Kidney tubule cell (primary cell): ENCODE results near the gene OTOS.
A peak's percentile ranks its signal among the peaks of the same experiment; 100 is the strongest.

ENCODE experiments used
- DNase-seq: peaks from one replicate; pipeline ENCODE4 v3.0.0-alpha.2; 2018; ENCODE audit warnings: low spot score

The OTOS gene

DNA sequence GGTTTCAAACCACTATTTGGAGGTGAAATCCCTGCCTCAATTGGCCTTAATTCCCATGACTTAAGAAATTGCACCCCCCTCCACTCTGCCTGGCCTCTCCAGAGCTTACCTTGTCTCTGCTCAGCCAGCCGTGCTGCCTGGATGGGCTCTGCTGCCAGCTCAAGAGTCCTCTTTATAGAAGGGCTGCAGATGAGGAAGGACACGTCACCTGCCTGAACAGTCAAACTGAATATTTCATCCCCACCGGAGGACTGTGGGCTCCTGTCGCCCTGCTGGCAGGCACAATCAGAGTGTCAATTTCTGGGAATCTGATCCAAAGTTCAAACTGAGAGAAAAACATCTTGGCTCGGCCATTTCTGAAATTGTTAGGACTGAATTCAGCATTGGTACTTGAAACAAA is at the start of gene OTOS:
TSS of gene OTOS (minus strand) at position 148 of the 400 bp plus-strand sequence. CDS start 332 bp downstream, outside the sequence.
- peak; percentile 62 for DNase-seq

DNA sequence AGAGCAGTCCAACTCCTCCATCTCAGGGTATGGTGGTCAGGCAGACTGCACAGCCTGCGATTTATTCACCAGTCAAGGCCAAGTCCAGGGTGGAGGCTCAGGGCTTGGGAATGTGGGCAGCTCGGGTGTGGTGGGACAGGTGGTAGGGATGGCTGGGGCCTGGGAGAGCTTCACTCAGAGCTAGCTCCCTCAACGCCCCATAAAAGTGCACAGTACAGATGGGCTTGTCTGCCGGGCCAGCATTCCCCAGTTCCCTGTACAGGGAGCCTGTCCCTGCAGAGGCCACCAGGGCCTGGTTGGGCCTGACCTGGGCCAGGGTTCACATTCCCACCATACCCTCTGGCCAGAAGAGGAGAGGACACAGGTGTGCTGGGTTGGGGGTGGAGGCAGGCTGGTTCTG is 49.2 kb upstream of the OTOS start:
- no peak for DNase-seq

DNA sequence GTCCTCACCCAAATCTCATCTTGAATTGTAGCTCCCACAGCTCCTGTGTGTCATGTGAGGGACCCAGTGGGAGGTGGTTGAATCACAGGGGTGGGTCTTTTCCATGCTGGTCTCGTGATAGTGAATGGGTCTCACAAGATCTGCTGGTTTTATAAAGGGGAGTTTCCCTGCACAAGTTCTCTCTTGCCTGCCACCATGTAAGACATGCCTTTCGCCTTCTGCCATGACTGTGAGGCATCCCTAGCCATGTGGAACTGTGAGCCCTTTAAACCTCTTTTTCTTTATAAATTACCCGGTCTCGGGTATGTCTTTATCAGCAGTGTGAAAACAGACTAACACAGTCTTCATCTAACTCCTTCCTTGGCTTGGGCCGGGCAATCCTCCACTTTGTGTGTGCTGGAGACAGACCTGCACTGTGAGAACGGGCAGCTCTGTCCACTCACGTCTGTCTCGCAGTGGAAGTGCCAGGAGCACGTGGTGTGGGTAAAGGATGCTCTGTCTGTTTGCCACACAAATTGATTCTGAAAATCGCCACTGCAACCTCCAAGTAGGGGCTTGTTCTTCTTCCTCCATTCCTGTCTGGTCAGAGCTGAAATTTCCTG is 47.6 kb upstream of the OTOS start:
- DNase-seq, result no peak

DNA sequence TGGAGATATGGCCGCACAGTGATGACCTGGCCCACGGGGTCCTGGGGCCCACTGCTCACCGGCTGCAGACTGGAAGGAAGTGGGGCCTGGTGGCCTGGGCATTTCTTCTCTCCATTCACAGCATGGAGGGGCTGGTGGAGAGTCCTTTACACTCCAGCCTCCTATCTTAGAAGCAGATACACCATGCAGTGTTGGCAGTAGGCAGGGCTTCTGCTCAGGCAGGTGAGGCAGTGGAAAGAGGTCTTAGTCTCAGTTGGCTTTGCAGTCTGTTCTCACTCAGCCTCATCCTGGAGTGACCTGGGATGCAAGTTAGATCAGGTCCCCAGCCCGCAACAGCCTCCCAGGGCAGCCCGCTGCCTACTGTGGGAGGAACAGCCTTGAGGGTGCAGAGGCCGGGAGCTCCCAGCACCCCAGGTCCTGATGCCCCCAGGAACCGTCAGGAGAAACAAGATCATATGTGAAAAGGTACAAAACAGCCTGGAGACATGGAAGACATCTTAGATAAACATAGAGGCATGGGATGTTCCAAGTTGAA is 45.8 kb upstream of the OTOS start:
- DNase-seq, result no peak

DNA sequence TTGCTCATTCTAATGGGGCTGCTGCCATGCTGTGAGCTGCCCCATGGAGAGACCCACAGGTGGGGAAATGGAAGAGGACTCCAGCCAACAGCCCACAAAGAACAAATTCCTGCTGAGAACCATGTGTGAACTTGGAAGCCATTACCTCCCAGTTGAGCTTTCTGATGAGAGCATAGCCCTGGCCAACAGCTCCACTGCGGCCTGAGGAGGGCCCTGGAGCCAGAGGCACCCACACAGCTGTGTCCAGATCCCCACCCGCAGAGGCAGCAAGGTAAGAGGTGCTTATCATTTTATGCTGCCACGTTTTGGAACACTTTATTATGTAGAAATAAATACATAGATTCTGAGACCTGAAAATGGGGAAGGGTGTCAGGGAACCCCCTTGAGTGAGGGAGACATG is 44.2 kb upstream of the OTOS start:
- no peak for DNase-seq

DNA sequence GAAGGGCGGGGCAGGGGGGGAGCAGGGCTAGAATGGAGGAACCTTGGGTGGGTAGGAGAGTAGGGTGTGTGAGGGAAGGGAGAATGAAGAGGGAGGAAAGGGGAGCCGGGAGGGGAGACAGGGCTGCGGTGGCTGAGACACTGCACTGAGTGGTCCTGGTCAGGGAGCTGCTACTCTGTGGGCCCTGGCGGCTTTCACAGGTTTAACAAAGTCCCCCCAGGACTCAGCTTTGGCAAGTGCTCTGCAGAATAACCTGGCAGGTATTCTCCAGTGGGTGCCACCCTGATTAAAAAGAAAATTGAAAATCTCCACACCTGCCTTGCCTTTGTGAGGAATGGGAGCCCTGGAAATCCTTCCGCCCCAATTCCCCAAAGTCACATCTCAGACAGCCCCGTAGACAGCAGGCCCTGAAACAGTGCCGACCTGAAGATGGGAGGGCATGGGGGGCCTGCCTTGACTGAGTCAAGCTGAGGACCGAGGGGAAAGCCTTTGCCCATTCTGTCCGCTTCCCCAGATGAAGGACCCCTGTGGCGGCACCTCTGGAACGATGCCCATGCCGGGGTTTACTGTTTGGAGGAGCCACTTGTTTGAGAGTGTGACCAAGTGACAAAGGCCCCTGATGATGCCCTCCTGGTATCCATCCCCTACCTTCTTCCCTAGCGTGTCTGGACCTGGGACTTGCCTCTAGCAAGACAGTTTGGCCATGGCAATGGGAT is 43.6 kb upstream of the OTOS start:
- no peak for DNase-seq

DNA sequence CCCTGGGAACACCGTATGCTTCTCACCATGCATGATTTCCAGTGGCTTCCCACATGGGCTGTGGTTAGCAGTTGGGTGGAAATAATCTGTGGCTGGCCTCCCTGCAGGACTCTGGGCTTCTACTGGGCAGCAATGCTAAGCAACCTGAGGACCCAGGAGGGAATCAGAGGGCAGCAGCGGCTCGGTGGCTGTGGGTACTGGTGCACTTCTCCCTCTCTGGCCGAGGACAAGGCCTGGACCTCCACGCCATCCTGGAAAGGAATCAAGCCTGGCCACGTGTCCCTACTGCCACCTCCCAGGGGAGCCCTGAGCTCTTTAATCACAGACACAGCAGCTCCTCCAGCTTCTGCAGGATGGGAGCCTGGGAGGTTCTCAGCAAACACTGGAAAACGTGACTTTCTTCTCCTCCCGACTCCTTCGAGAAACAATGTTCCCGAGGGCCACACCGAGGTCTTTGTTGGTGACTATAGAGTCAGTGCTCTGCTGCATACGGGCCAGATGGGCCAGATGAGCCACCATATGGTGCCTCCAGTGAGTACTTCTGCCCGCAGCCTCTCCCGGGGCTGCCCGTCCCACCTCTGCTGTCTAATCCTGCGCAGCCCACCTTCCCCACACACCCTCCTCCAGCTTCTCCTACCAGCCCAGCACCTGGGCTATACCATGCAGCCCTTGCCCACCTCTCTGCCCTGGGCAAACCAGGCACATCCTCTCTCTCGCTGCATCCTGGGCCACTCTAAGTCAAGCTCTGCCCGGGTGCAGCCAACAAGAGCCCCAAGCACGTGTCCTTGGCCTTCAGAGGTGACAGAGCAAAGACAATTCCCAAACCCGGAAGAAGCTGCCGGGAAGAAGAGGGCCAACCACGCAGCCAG is 42.8 kb upstream of the OTOS start:
- no peak for DNase-seq

DNA sequence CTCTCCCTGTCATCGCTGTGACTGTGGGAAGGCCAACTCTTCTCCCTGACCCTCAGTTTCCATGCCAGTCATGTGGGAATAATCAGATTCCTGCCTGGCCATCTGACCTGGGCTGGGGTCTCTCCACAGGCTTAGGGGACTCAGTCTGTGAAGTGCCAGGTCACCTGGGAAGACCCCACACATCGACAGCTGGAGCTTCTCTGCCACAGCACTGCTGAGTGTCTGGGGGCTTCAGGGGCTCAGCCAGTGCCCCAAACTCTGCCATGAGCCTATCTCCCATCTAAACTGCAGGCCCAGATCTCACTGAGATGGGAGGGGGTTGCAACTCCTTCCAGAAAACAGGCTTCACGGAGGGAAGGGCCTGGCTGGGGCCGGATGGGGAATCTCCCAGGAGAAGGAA is 42.0 kb upstream of the OTOS start:
- DNase-seq, result no peak

DNA sequence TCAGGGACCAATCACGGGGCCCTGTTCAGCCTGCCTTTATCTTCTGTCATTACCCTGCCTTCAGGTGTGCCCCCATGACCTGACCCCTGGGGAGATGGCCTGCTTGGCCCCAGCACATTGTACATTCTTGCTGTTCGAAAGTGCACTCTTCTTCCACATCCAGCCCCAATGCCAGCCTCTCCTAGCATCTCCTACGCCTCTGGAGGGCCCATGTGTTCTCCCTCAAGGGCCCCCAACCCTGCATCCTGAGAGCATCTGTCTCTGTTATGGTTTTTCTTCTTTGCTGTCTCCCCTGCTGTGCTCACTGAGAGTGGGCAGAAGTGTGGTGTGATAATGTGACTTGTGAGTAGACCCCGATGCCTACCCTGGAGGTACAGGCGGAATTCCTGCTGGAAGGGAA is 41.5 kb upstream of the OTOS start:
- DNase-seq, result no peak

DNA sequence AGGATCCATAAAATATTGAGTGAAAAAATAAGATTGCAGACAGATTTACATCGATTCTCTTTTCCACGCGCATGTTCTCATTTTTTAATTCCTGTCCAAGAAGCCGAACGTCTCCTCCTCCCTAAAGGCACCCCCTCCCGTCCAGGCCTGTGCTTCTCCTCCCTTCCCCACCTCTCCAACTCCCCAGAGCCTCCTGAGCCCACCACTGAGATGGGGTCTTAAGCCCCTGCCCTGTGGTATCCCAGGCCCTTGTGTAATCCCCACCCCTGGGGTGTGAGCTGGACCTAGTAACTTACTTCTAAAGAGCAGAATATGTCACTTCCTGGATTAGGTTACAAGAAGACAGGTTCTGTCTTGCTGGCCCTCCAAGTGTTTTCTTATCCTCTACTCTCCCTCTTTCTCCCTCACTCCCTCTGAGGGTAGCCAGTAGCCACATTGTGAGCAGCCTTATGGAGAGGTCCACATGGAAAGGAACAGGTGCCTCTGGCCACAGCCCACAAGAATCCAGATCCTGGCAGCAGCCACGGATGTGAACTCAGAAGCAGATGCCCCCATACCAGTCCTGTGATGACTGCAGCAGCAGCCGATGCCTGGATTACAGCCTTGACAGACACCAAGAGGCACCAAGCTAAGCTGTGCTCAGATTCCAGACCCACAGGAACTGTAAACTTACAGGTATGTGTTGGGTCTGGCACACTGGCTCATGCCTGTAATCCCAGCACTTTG is 39.6 kb upstream of the OTOS start:
- no peak for DNase-seq

DNA sequence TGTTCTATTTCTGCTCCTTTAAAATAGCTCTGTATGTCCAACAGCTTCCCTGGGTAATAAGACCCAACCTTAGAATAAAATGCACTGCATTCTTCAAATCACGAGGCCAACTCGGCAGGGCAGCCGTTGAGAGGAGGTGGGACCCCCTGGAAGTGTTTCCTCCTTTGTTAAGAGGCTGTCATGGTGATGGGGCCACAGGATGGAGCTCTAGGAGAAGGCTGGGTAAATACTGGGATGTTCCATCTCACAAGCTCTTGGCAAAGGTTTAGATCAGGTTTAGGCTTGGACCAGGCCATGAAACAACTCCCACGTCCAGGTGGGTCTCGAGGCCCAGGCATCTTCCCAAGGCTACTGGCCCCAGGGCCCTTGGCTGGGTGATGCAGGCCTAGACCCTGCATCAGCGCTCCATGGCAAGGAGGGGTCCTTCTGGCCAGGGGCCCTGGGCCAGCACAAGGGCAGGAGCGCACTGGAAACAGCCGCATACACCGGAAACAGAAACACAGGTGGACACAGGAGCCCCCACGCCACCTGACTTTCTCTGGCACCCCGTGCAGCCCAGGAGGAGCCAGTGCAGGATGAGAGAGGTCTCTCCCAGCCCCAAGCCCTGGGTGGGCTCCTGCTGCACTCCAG is 38.8 kb upstream of the OTOS start:
- no peak for DNase-seq

DNA sequence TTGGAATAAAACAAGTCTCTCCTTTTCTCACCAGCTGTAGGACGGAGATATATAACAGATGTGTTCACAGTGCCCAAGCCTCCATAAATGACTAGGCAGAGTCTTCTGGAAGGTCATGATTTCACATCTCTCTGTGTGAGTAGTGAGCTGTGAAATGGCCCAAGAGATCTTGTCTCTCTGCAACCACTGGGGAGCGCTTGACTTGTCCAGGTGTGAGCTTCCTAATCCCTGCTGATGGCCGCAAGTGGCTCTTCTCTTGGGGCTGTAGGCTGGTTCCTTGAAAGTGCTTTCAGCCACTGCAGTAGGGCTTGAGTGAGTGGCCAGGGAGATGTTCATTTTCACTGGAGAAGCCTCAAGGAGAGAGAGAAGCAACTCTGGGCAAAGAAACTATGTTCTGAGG is 38.1 kb upstream of the OTOS start:
- no peak for DNase-seq

DNA sequence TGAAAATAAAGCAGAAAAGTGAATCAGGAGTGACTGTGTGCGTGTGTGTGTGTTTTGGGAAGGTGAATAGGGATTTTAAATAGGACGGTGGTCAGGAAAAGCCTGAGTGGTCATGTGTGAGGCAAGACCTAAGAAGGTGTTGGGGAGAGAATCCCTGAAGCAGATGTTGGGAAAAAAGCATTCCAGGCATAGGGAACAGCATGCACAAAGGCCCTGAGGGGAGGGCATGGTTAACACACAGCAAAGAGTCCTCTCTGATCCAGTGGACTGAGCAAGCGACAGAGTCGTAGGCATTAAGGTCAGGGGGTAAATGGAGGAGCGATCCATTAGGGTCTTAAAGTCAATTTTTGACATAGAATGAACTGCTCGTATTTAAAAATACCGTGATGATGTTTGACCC is 34.0 kb upstream of the OTOS start:
- no peak for DNase-seq

DNA sequence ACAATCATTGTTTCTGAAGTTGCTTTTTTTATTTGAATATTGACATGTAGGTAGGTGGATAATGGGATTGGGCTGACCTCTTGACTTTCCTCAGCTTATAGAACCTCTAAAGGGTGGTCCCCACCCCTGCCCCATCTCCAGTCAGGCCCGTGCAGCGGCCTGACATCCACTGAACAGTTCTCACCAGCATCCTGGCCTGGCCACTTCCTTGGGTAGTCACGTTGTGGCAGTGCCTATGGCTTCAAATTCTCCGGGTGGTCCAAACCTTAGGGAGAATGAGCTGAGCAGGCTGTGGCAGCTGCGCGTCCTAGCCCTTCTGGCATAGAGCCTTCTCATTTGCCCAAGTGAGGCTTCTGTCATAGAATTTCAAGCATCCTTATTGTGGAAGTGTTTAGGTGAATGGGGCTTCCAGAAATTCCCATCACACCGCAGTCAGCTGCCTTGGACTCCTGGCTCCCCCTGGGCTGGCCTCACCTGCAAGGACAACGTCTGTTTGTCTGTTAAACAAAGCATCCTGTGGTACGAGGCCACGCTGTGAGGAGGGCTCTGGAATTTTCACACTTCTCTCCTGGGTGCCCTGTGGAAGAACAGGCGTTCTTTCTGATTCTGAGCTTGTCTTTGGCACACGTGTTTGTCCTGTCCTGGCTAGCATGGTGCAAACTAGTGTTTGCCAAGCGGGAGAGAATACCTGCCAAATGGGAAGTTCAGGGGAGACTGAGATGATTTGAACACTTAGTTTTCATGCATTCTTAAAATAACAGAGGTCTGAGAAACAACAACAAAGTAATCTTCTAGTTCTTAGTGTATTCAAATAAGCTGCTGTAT is 31.8 kb upstream of the OTOS start:
- DNase-seq, result no peak

DNA sequence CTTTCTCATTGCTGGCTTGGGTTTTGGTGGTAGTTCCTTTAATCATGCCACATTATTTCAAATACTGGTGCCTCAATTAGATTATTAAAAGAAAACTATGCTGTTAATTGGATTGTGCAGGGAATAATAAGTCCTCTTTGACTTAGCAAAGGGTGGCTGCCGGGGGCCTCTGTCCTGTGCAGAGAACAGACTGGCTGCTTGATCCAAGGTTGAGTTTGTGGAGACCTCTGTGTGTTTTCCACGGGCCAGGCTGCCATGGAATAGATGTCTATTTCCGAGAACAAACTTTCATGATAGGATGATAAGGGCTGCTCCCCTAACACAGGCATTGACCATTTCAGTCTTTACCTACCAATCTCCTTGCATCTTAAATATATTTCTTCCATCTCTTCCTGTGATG is 30.4 kb upstream of the OTOS start:
- DNase-seq, result no peak

DNA sequence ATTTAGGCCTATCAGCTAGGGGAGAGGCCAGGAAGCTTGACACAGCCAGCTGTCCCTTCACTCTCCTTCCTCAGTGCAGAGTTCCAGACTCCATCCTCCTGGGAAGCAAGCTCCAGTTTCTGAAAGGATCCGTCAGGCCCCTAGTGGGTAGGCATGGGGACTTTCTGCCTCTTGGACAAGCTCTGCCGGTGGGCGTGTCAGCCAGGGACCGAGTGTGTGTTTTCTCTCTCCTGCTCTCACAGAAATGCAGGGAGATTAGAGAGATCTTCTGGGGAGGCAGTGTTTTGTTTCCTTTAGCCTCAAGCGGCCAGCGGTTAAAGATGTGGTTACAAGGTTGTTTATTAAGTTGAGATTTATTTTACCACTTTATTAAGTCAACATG is 29.9 kb upstream of the OTOS start:
- DNase-seq, result no peak

DNA sequence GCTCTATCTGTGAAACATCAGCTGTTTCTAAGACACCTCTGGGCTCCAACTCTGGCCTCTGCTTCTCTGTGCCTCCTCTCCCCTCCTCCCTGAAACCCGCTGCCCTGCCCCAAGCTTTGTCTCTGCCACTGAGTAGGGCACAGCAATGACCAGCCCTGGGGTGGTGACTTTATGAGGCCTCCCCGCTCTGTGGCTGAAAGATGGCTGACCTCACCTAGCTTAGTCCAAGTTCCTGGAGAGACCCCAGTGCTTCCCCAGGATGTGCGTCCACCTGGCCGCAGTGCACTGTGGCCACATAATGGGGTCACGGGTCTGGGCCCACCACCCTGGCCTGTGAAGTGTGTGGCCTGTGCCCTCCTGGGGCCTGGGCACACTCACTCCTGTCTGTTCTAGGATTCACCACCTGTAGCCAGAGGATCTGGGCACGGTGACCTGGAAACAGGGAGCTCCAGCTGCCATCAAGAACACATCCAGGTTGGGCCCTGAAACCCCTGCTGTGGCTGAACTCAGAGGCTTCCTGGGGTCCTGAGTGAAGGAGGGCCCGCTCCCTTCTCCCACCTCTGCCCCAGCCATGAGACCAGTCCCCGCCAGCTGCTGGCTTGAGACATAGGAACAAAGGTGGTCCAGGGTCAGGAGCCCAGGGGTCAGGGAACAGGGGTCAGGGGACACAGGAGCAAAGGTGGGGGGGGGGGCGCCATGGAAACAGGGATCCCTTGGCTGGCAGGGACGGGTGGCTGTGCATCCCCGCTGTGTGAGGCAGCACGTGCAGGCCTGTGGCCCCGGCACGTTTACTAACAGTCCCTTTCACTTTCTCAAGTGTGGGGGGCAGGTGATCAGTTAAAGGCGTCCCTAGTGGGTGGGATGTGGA is 29.3 kb upstream of the OTOS start:
- DNase-seq, result no peak

DNA sequence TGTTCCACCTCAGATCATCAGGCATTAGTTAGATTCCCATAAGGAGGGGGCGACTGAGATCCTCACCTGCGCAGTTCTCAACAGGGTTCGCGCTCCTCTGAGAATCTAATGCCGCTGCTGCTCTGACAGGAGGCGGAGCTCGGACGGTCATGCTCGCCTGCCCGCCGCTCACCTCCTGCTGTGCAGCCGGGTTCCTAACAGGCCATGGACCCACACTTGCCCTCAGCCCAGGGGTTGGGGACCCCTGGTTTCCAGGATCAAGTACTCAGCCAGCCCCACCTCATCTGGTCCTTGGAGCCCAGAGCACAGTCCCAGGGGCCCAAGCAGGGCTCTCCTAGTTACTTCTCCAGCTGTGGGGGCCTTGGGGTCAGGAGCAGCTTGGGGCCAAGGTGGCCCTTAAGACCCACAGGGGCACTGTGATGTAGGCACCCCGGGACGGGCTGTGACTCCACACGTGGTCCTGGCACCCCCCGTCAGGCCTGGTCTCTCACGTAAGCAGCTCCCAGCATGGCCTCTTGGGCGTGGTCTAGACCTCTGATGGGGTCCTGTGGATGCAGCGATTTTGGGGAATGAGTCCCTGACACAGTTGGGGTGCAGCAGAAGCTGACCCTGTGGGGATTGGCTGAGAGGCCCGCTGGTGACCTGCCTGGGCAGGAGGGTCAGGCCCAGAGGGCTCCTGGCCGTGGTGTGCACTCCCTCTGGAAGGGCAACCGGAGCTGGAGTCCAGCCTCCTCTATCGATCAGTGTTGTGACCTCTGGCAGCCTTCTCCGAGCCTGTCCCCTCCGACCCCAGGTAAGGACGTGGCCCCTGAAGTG is 28.3 kb upstream of the OTOS start:
- DNase-seq, result no peak

DNA sequence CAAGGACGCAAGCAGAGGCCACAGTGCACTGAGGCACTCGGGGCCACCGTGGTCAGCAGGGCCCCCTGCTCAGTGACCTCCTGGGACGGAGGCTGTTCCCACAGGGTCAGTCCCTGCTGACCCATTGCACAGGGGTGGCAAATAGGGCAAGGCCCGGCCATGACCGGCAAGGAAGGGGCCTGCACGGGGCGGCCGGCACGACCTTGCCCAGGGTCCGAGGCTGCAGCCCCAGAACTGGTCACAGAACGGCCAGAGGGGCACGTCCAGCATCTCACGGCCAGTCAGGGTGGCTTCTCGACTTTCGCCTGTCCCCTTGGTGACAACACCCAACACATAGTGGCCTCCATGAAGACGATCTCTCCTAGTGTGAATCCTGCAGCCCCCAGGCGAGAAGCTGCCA is 27.6 kb upstream of the OTOS start:
- DNase-seq, result no peak
